Activated naive CD8-positive, alpha-beta T cell treated with anti-CD3 and anti-CD28 coated beads, Interleukin-2, amount 50 U/mL, for 24 hours (primary cell): ENCODE data around the gene NTHL1.

Experiments used
- ATAC-seq: fragments of 150-1000 bp; cut with Tn5 transposase; one replicate; pipeline ENCODE4 v1.10.0; 2021
- DNase-seq: peaks from one replicate; pipeline ENCODE4 v3.0.0; 2021
- H3K27ac Mint-ChIP-seq: one replicate; pipeline ENCODE4 v1.8.0; 2021; ENCODE audit warnings: mild to moderate bottlenecking, mixed read lengths
- H3K27me3 Mint-ChIP-seq: one replicate; pipeline ENCODE4 v1.8.0; 2021; ENCODE audit warnings: mixed read lengths
- H3K36me3 Mint-ChIP-seq: one replicate; pipeline ENCODE4 v1.8.0; 2021; ENCODE audit warnings: low read depth, mixed read lengths
- H3K4me1 Mint-ChIP-seq: one replicate; pipeline ENCODE4 v1.8.0; 2021; ENCODE audit warnings: mixed read lengths
- H3K4me3 Mint-ChIP-seq: one replicate; pipeline ENCODE4 v1.8.0; 2021; ENCODE audit warnings: mild to moderate bottlenecking, moderate library complexity, mixed read lengths
- H3K9me3 Mint-ChIP-seq: one replicate; pipeline ENCODE4 v1.8.0; 2021; ENCODE audit warnings: mixed read lengths

The NTHL1 gene

GRCh38 chr16:2047330-2048115 is at the start of gene NTHL1, which contains the start of gene TSC2:
TSS of gene NTHL1 (minus strand) at chr16:2047834. CDS start at chr16:2047823, 11 bp downstream.
TSS of gene TSC2 (plus strand) at chr16:2047985. CDS start at chr16:2048616, 631 bp downstream.
- Mint-ChIP-seq H3K36me3 (peaks cover 9% of the 10 kb centered on the region), H3K4me1 (peaks cover 23% of the 10 kb centered on the region), H3K4me3 (peak within 1 kb of the TSS; percentile 91), H3K9me3 (no peaks in the 10 kb centered on the region), H3K27me3 (no peaks in the 10 kb centered on the region), H3K27ac (peak within 1 kb of the TSS; percentile 64)
- peak; percentile 97 for ATAC-seq
- peak; percentile 96 for DNase-seq

- Mint-ChIP-seq H3K9me3 (no peaks in the 10 kb centered on the region), H3K36me3 (peaks cover 6% of the 10 kb centered on the region), H3K4me3 (no peak overlapping the region), H3K4me1 (no peaks in the 10 kb centered on the region), H3K27ac (no peak overlapping the region), H3K27me3 (no peaks in the 10 kb centered on the region)
- DNase-seq (no peak), ATAC-seq (no peak)
Observed at GRCh38 chr16:2096853-2097595, 49.4 kb upstream of the NTHL1 start.

- no peak for DNase-seq
- Mint-ChIP-seq H3K9me3 (no peaks in the 10 kb centered on the region), H3K4me3 (no peak overlapping the region), H3K27me3 (no peaks in the 10 kb centered on the region), H3K4me1 (no peaks in the 10 kb centered on the region), H3K36me3 (peaks cover 3% of the 10 kb centered on the region), H3K27ac (no peak overlapping the region)
- no peak for ATAC-seq
Observed at GRCh38 chr16:2095918-2096582, 48.4 kb upstream of the NTHL1 start.

DNA sequence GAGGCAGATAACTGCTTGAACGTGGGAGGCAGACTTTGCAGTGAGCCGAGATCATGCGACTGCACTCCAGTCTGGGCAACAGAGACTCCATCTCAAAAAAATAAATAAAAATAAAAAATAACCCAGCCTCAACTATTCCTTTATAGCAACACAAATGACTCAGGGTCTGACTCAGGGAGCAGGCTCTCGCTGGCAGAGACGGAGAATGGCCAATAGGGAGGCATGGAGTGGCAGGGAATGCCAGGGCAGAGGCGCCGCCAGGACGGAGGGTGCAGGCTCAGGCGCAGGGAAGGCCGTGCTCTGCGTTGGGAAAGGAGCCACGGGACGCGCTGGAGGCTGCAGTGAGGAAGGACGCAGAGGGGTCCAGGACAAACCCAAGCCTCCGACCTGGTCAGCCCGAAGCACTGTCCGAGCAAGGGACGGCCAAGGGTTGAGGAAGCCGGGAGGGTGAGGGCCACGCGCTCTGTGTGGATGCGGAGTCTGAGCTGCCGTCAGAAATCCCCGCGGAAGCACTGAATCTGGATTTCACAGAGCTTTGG is 47.8 kb upstream of the NTHL1 start:
- DNase-seq: no peak
- no peak overlapping the region for H3K27ac Mint-ChIP-seq
- H3K9me3 Mint-ChIP-seq: no peaks in the 10 kb centered on the region
- no peak for ATAC-seq
- H3K4me1 Mint-ChIP-seq: no peaks in the 10 kb centered on the region
- H3K4me3 Mint-ChIP-seq: no peak overlapping the region
- no peaks in the 10 kb centered on the region for H3K27me3 Mint-ChIP-seq
- H3K36me3 Mint-ChIP-seq: peaks cover 3% of the 10 kb centered on the region

- Mint-ChIP-seq H3K4me3 (no peak overlapping the region), H3K27ac (no peak overlapping the region), H3K36me3 (peaks cover 6% of the 10 kb centered on the region), H3K4me1 (no peaks in the 10 kb centered on the region), H3K9me3 (no peaks in the 10 kb centered on the region), H3K27me3 (no peaks in the 10 kb centered on the region)
- DNase-seq: no peak
- no peak for ATAC-seq
Observed at GRCh38 chr16:2093793-2094192, 46.2 kb upstream of the NTHL1 start.

- Mint-ChIP-seq H3K4me1 (no peaks in the 10 kb centered on the region), H3K9me3 (no peaks in the 10 kb centered on the region), H3K27ac (no peak overlapping the region), H3K27me3 (no peaks in the 10 kb centered on the region), H3K4me3 (no peak overlapping the region), H3K36me3 (peaks cover 6% of the 10 kb centered on the region)
- DNase-seq (no peak), ATAC-seq (no peak)
Observed at GRCh38 chr16:2092866-2093265, 45.2 kb upstream of the NTHL1 start.

DNA sequence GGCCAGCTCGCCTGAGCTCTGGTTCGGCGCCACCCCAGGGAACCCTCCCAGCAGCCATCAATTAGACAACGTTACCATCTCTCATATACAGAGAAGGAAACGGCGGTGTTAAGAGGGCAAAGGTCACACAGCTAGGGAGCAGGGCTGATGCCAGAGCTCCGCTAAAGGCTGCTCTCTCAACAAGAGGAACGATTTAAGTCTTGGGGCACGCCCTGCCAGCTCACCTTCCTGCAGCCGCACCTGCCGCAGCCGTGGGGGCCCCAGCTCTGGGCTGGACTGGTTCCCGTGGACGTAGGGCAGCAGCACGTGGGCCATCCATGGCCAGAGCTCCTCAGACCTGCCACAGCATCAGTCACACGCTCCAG is 44.6 kb upstream of the NTHL1 start:
- Mint-ChIP-seq H3K27me3 (no peaks in the 10 kb centered on the region), H3K4me1 (no peaks in the 10 kb centered on the region), H3K27ac (no peak overlapping the region), H3K4me3 (no peak overlapping the region), H3K9me3 (no peaks in the 10 kb centered on the region), H3K36me3 (peaks cover 6% of the 10 kb centered on the region)
- DNase-seq (no peak), ATAC-seq (no peak)

GRCh38 chr16:2091547-2092255 is 44.1 kb upstream of the NTHL1 start:
- no peaks in the 10 kb centered on the region for H3K9me3 Mint-ChIP-seq
- no peak for ATAC-seq
- no peaks in the 10 kb centered on the region for H3K4me1 Mint-ChIP-seq
- H3K36me3 Mint-ChIP-seq: peaks cover 6% of the 10 kb centered on the region
- H3K27me3 Mint-ChIP-seq: no peaks in the 10 kb centered on the region
- no peak for DNase-seq
- no peak overlapping the region for H3K4me3 Mint-ChIP-seq
- H3K27ac Mint-ChIP-seq: no peak overlapping the region

GRCh38 chr16:2090777-2091546 is 43.3 kb upstream of the NTHL1 start:
- peaks cover 4% of the 10 kb centered on the region for H3K36me3 Mint-ChIP-seq
- DNase-seq: no peak
- no peak overlapping the region for H3K27ac Mint-ChIP-seq
- no peaks in the 10 kb centered on the region for H3K9me3 Mint-ChIP-seq
- no peaks in the 10 kb centered on the region for H3K27me3 Mint-ChIP-seq
- no peak overlapping the region for H3K4me3 Mint-ChIP-seq
- H3K4me1 Mint-ChIP-seq: no peaks in the 10 kb centered on the region
- ATAC-seq: no peak

DNA sequence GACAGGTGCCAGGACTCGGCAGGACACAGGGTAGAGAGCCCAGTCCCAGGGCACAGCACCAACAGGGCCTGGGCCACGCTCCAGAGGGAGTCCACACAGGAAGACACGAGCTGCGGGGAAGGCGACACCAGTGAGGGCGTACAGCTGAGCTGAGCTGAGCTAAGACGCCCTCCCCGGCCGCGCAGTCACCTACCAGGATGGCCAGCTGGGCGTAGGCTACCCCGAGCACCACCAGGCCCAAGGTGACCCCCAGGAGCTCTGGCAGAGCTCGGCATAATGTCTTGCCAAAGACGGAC is 42.8 kb upstream of the NTHL1 start:
- Mint-ChIP-seq H3K27ac (no peak overlapping the region), H3K9me3 (no peaks in the 10 kb centered on the region), H3K36me3 (peaks cover 4% of the 10 kb centered on the region), H3K27me3 (no peaks in the 10 kb centered on the region), H3K4me1 (no peaks in the 10 kb centered on the region), H3K4me3 (no peak overlapping the region)
- ATAC-seq (no peak), DNase-seq (no peak)

GRCh38 chr16:2089706-2090480 is 42.3 kb upstream of the NTHL1 start:
- no peak for DNase-seq
- no peaks in the 10 kb centered on the region for H3K27me3 Mint-ChIP-seq
- no peak overlapping the region for H3K27ac Mint-ChIP-seq
- no peaks in the 10 kb centered on the region for H3K9me3 Mint-ChIP-seq
- H3K4me3 Mint-ChIP-seq: no peak overlapping the region
- ATAC-seq: no peak
- no peaks in the 10 kb centered on the region for H3K4me1 Mint-ChIP-seq
- peaks cover 4% of the 10 kb centered on the region for H3K36me3 Mint-ChIP-seq

GRCh38 chr16:2088759-2089358 is 41.2 kb upstream of the NTHL1 start:
- DNase-seq: no peak
- no peak overlapping the region for H3K4me3 Mint-ChIP-seq
- no peaks in the 10 kb centered on the region for H3K27me3 Mint-ChIP-seq
- H3K4me1 Mint-ChIP-seq: no peaks in the 10 kb centered on the region
- no peak for ATAC-seq
- no peaks in the 10 kb centered on the region for H3K9me3 Mint-ChIP-seq
- H3K36me3 Mint-ChIP-seq: peaks cover 4% of the 10 kb centered on the region
- H3K27ac Mint-ChIP-seq: no peak overlapping the region
